ENCODE results near the gene DPP6. TPM values are rescaled to one million over a fixed set of nuclear protein-coding genes. Genes with fewer than 3 reads are reported as not detected.

The DPP6 gene
- total RNA-seq, 1 donor from 2014 or later = 0.48 TPM

- Histone ChIP-seq H3K79me2 (ENCODE audit: insufficient read depth, low read length) (no peaks in the 10 kb centered on the region), H3K27me3 (ENCODE audit: insufficient read depth, low read length) (no peaks in the 10 kb centered on the region), H4K20me1 (ENCODE audit: insufficient read depth, low read length) (no peaks in the 10 kb centered on the region), H3K36me3 (ENCODE audit: insufficient read depth, low read length) (no peaks in the 10 kb centered on the region), H3K27ac (ENCODE audit: low read depth, low read length) (no peak overlapping the region), H3K4me2 (ENCODE audit: low read length) (no peak overlapping the region), H3K4me1 (ENCODE audit: insufficient read depth, low read length) (no peaks in the 10 kb centered on the region), H3K9ac (ENCODE audit: low read length) (no peak overlapping the region), H2AFZ (ENCODE audit: low read depth, low read length) (no peak overlapping the region), H3K9me3 (ENCODE audit: insufficient read depth, low read depth, low read length) (peaks cover 8% of the 10 kb centered on the region), H3K4me3 (ENCODE audit: insufficient read depth, low read depth, low read length) (no peak overlapping the region)
- Mint-ChIP-seq H3K36me3 (ENCODE audit: low read depth, unreplicated experiment) (no peaks in the 10 kb centered on the region), H3K9me3 (ENCODE audit: unreplicated experiment) (no peaks in the 10 kb centered on the region), H3K27me3 (ENCODE audit: low read depth, unreplicated experiment) (peaks cover 4% of the 10 kb centered on the region), H3K27ac (ENCODE audit: unreplicated experiment) (no peak overlapping the region), H3K4me1 (ENCODE audit: low read depth, unreplicated experiment) (peaks cover 10% of the 10 kb centered on the region), H3K4me3 (ENCODE audit: unreplicated experiment) (no peak overlapping the region)
- DNase-seq (ENCODE audit: low read depth) = no peak
- TF ChIP-seq EZH2 (IDR thresholded peaks at IDR 0.05; ENCODE audit: insufficient read depth, low read length) = no peak
- no peak for TF ChIP-seq CTCF (IDR thresholded peaks at IDR 0.05; ENCODE audit: insufficient read depth, low read depth, low read length)
- no peak for FAIRE-seq
Measured at GRCh38 chr7:154373956-154374355, 321.8 kb downstream of the DPP6 start.

GRCh38 chr7:154375956-154376355 is 323.8 kb downstream of the DPP6 start:
- TF ChIP-seq EZH2 (IDR thresholded peaks at IDR 0.05; ENCODE audit: insufficient read depth, low read length) (no peak), CTCF (IDR thresholded peaks at IDR 0.05; ENCODE audit: insufficient read depth, low read depth, low read length) (no peak)
- Histone ChIP-seq H3K9ac (ENCODE audit: low read length) (no peak overlapping the region), H3K36me3 (ENCODE audit: insufficient read depth, low read length) (no peaks in the 10 kb centered on the region), H2AFZ (ENCODE audit: low read depth, low read length) (no peak overlapping the region), H3K27ac (ENCODE audit: low read depth, low read length) (no peak overlapping the region), H3K27me3 (ENCODE audit: insufficient read depth, low read length) (no peaks in the 10 kb centered on the region), H3K4me3 (ENCODE audit: insufficient read depth, low read depth, low read length) (no peak overlapping the region), H3K4me1 (ENCODE audit: insufficient read depth, low read length) (no peaks in the 10 kb centered on the region), H3K9me3 (ENCODE audit: insufficient read depth, low read depth, low read length) (peaks cover 13% of the 10 kb centered on the region), H3K79me2 (ENCODE audit: insufficient read depth, low read length) (no peaks in the 10 kb centered on the region), H3K4me2 (ENCODE audit: low read length) (no peak overlapping the region), H4K20me1 (ENCODE audit: insufficient read depth, low read length) (no peaks in the 10 kb centered on the region)
- FAIRE-seq (no peak), DNase-seq (ENCODE audit: low read depth) (no peak)
- no peak overlapping the region for H3K4me3 Mint-ChIP-seq (ENCODE audit: unreplicated experiment)
- no peak overlapping the region for H3K27ac Mint-ChIP-seq (ENCODE audit: unreplicated experiment)
- peaks cover 4% of the 10 kb centered on the region for H3K27me3 Mint-ChIP-seq (ENCODE audit: low read depth, unreplicated experiment)
- H3K36me3 Mint-ChIP-seq (ENCODE audit: low read depth, unreplicated experiment) = no peaks in the 10 kb centered on the region
- H3K4me1 Mint-ChIP-seq (ENCODE audit: low read depth, unreplicated experiment) = peaks cover 10% of the 10 kb centered on the region
- no peaks in the 10 kb centered on the region for H3K9me3 Mint-ChIP-seq (ENCODE audit: unreplicated experiment)

GRCh38 chr7:154380771-154381170 is 328.6 kb downstream of the DPP6 start:
- Histone ChIP-seq H3K36me3 (ENCODE audit: insufficient read depth, low read length) (no peaks in the 10 kb centered on the region), H3K79me2 (ENCODE audit: insufficient read depth, low read length) (no peaks in the 10 kb centered on the region), H3K4me3 (ENCODE audit: insufficient read depth, low read depth, low read length) (no peak overlapping the region), H3K9me3 (ENCODE audit: insufficient read depth, low read depth, low read length) (peaks cover 5% of the 10 kb centered on the region), H2AFZ (ENCODE audit: low read depth, low read length) (no peak overlapping the region), H4K20me1 (ENCODE audit: insufficient read depth, low read length) (no peaks in the 10 kb centered on the region), H3K4me2 (ENCODE audit: low read length) (no peak overlapping the region), H3K9ac (ENCODE audit: low read length) (no peak overlapping the region), H3K27ac (ENCODE audit: low read depth, low read length) (no peak overlapping the region), H3K27me3 (ENCODE audit: insufficient read depth, low read length) (no peaks in the 10 kb centered on the region), H3K4me1 (ENCODE audit: insufficient read depth, low read length) (no peaks in the 10 kb centered on the region)
- TF ChIP-seq CTCF (IDR thresholded peaks at IDR 0.05; ENCODE audit: insufficient read depth, low read depth, low read length) (no peak), EZH2 (IDR thresholded peaks at IDR 0.05; ENCODE audit: insufficient read depth, low read length) (no peak)
- FAIRE-seq (no peak), DNase-seq (ENCODE audit: low read depth) (no peak)
- H3K4me1 Mint-ChIP-seq (ENCODE audit: low read depth, unreplicated experiment) = no peaks in the 10 kb centered on the region
- no peak overlapping the region for H3K27ac Mint-ChIP-seq (ENCODE audit: unreplicated experiment)
- peaks cover 2% of the 10 kb centered on the region for H3K27me3 Mint-ChIP-seq (ENCODE audit: low read depth, unreplicated experiment)
- H3K36me3 Mint-ChIP-seq (ENCODE audit: low read depth, unreplicated experiment) = no peaks in the 10 kb centered on the region
- H3K9me3 Mint-ChIP-seq (ENCODE audit: unreplicated experiment) = no peaks in the 10 kb centered on the region
- no peak overlapping the region for H3K4me3 Mint-ChIP-seq (ENCODE audit: unreplicated experiment)
